Panc1 (cell line): ENCODE results near the gene NCLN. TPM values are rescaled to one million over a fixed set of nuclear protein-coding genes. Genes with fewer than 3 reads are reported as not detected.

Experiments used
- ATAC-seq: fragments of 200-7000 bp; cut with Tn5 transposase; 2 replicates; pipeline ENCODE4 v1.9.1; 2020; ENCODE audit warnings: mild to moderate bottlenecking, moderate library complexity
- BruUV-seq: library from RNA; stranded (reverse); fragments of 400-500 nt; replicated peaks from 2 replicates; lab custom pipeline; 2021; lab: Mats Ljungman, UMichigan
- CTCF ChIA-PET: fragments of 300-600 bp; sonication (Branson Sonifier 250); formaldehyde crosslinking; loops from one replicate; lab custom pipeline; 2022; ENCODE audit warnings: antibody characterized with exemption; lab: Charles Lee
- POLR2A ChIA-PET: fragments of 300-600 bp; sonication (Branson Sonifier 250); formaldehyde crosslinking; loops from one replicate; lab custom pipeline; 2022; ENCODE audit warnings: antibody characterized with exemption; lab: Charles Lee
- DNase-seq: peaks from one replicate; pipeline ENCODE4 v3.0.0-alpha.2; 2010; ENCODE audit warnings: low read depth, low spot score
- H3K27ac ChIP-seq: 2 replicates; pipeline ENCODE4 v1.5.1; 2011; ENCODE audit warnings: mild to moderate bottlenecking, low read length, inconsistent platforms
- H3K27me3 ChIP-seq: fragments of 200-500 bp; sonication (Bioruptor generic); 2 replicates; pipeline ENCODE4 v1.6.0; 2014; ENCODE audit warnings: low read length, inconsistent platforms; ENCODE audit not compliant: control insufficient read depth, insufficient read depth
- H3K36me3 ChIP-seq: fragments of 200-500 bp; sonication (Bioruptor generic); 2 replicates; pipeline ENCODE4 v1.5.1; 2014; ENCODE audit warnings: inconsistent platforms, mild to moderate bottlenecking, low read length, moderate library complexity; ENCODE audit not compliant: control insufficient read depth, insufficient read depth
- H3K4me1 ChIP-seq: 2 replicates; pipeline ENCODE4 v1.5.1; 2011; ENCODE audit warnings: inconsistent platforms, mild to moderate bottlenecking, low read length, moderate library complexity; ENCODE audit not compliant: control insufficient read depth, insufficient read depth
- H3K4me3 ChIP-seq, 2 experiments: 2 replicates each; pipeline ENCODE4 v1.5.1; 2011 to 2012; ENCODE audit warnings: low read depth in 2 of 2, low read length in 2 of 2, mild to moderate bottlenecking in 2 of 2, inconsistent platforms in 1 of 2, moderate library complexity in 1 of 2
- H3K9me3 ChIP-seq: fragments of 200-500 bp; sonication (Bioruptor generic); 2 replicates; pipeline ENCODE4 v1.5.1; 2014; ENCODE audit warnings: low read depth, mild to moderate bottlenecking, inconsistent platforms, low read length, moderate library complexity; ENCODE audit not compliant: control insufficient read depth, insufficient read depth
- POLR2AphosphoS5 ChIP-seq: IDR thresholded peaks from 2 replicates; pipeline ENCODE4 v1.6.1; 2012; ENCODE audit warnings: mild to moderate bottlenecking, low read depth, low read length, moderate library complexity
- SIN3A ChIP-seq: IDR thresholded peaks from 2 replicates; pipeline ENCODE4 v1.6.1; 2012; ENCODE audit warnings: low read depth, mild to moderate bottlenecking, low read length, moderate library complexity, borderline replicate concordance; ENCODE audit not compliant: insufficient read depth
- TCF7L2 ChIP-seq: IDR thresholded peaks from 2 replicates; pipeline ENCODE4 v1.6.1; 2011; ENCODE audit warnings: mild to moderate bottlenecking, low read depth, low read length, inconsistent platforms
- in situ Hi-C: cut with HindIII; loops from 2 replicates; pipeline ENCODE4 v1.10.0; 2016; ENCODE audit warnings: low sequenced_read_pairs, low pct_unique_long_range_greater_than_20kb
- intact Hi-C: fragments of 100-400 bp; cut with micrococcal nuclease; formaldehyde crosslinking; loops from one replicate; pipeline ENCODE4 v1.10.0; 2022; ENCODE audit not compliant: unreplicated experiment
- total RNA-seq: library from RNA; stranded (reverse); gene quantifications from one replicate; pipeline ENCODE4 v1.2.1, GENCODE V29; 2021; ENCODE audit not compliant: unreplicated experiment
- TF ChIP-seq, protein P1 (sequence below): fragments of 450-650 bp; IDR thresholded peaks from 2 replicates; pipeline ENCODE4 v1.5.1; 2017; ENCODE audit warnings: mild to moderate bottlenecking
- TF ChIP-seq, protein P2 (sequence below), 2 experiments: IDR thresholded peaks; 2 replicates each; pipeline ENCODE4 v1.6.1; 2011 to 2012; ENCODE audit warnings: low read depth in 2 of 2, control low read depth in 1 of 2, low read length in 1 of 2, mild to moderate bottlenecking in 1 of 2, moderate library complexity in 1 of 2; ENCODE audit not compliant: insufficient read depth in 1 of 2

Gene NCLN
- total RNA-seq, 1 experiment from 2014 or later: 132 TPM

DNA sequence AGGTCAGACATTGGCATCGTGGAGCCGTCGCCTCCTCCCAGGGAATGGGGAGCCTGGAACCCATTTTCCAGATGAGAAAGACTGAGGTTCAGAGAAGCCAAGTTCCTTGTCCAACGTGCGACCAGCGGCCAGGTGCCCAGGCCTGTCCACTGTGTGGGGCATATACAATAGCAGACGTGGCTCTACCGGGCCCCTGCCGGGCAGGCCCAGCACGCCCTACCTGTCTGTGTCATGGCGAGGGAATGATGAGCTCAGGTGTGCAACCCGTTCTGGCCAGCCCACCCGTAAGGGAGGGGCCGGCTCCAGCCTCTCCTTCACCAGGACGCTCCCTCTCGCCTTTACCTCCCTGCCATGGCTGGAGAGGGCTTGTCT, 49.1 kb upstream of the NCLN start:
- no TSS peak for BruUV-seq
- DNase-seq (no peak), ATAC-seq (no peak)
- Histone ChIP-seq H3K4me1 (peaks cover 4% of the 10 kb centered on the region), H3K36me3 (no peaks in the 10 kb centered on the region), H3K27me3 (no peaks in the 10 kb centered on the region), H3K4me3 (peak overlapping the region; percentile 34 to 49), H3K9me3 (no peaks in the 10 kb centered on the region), H3K27ac (no peak overlapping the region)
- POLR2A ChIA-PET: no interaction called here
- TF ChIP-seq TCF7L2 (no peak), SIN3A (no peak), POLR2AphosphoS5 (no peak)
- TF ChIP-seq, protein P1, sequence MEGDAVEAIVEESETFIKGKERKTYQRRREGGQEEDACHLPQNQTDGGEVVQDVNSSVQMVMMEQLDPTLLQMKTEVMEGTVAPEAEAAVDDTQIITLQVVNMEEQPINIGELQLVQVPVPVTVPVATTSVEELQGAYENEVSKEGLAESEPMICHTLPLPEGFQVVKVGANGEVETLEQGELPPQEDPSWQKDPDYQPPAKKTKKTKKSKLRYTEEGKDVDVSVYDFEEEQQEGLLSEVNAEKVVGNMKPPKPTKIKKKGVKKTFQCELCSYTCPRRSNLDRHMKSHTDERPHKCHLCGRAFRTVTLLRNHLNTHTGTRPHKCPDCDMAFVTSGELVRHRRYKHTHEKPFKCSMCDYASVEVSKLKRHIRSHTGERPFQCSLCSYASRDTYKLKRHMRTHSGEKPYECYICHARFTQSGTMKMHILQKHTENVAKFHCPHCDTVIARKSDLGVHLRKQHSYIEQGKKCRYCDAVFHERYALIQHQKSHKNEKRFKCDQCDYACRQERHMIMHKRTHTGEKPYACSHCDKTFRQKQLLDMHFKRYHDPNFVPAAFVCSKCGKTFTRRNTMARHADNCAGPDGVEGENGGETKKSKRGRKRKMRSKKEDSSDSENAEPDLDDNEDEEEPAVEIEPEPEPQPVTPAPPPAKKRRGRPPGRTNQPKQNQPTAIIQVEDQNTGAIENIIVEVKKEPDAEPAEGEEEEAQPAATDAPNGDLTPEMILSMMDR: no peak
- TF ChIP-seq, protein P2, sequence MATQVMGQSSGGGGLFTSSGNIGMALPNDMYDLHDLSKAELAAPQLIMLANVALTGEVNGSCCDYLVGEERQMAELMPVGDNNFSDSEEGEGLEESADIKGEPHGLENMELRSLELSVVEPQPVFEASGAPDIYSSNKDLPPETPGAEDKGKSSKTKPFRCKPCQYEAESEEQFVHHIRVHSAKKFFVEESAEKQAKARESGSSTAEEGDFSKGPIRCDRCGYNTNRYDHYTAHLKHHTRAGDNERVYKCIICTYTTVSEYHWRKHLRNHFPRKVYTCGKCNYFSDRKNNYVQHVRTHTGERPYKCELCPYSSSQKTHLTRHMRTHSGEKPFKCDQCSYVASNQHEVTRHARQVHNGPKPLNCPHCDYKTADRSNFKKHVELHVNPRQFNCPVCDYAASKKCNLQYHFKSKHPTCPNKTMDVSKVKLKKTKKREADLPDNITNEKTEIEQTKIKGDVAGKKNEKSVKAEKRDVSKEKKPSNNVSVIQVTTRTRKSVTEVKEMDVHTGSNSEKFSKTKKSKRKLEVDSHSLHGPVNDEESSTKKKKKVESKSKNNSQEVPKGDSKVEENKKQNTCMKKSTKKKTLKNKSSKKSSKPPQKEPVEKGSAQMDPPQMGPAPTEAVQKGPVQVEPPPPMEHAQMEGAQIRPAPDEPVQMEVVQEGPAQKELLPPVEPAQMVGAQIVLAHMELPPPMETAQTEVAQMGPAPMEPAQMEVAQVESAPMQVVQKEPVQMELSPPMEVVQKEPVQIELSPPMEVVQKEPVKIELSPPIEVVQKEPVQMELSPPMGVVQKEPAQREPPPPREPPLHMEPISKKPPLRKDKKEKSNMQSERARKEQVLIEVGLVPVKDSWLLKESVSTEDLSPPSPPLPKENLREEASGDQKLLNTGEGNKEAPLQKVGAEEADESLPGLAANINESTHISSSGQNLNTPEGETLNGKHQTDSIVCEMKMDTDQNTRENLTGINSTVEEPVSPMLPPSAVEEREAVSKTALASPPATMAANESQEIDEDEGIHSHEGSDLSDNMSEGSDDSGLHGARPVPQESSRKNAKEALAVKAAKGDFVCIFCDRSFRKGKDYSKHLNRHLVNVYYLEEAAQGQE (IDR thresholded peaks at IDR 0.05; ENCODE audit: insufficient read depth in 1 of 2, low read depth in 2 of 2, low read length in 1 of 2): no peak
- CTCF ChIA-PET: interaction anchor here (0.6 kb wide), 1 partner anchor 744 kb away, joined by 3 read pairs; no protein-coding TSS in a partner anchor
- in situ Hi-C loops (no loop called here), intact Hi-C loops (no loop called here)

DNA sequence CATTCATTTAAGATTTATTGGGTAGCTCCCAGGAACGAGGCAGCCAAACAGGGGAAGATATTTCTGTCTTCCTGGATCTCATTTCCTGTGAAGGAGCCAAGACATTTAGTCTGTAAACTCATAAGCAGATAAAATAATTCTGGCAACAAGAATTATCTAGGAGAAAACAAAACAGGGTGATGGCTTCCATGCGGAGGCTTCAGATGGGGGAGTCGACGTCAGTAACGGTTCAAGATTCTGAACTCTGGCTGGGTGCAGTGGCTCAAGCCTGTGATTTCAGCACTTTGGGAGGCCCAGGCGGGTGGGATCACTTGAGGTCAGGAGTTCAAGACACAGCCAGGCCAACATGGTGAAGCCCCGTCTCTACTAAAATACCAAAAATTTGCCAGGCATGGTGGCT, 48.6 kb upstream of the NCLN start:
- no TSS peak for BruUV-seq
- no peak for DNase-seq
- H3K27ac ChIP-seq: no peak overlapping the region
- TF ChIP-seq, protein P2 (IDR thresholded peaks at IDR 0.05; ENCODE audit: insufficient read depth in 1 of 2, low read depth in 2 of 2, low read length in 1 of 2): no peak
- TF ChIP-seq TCF7L2 (no peak), POLR2AphosphoS5 (no peak), SIN3A (no peak)
- TF ChIP-seq, protein P1: no peak
- CTCF ChIA-PET: interaction anchor here (0.6 kb wide), 1 partner anchor 744 kb away, joined by 3 read pairs; no protein-coding TSS in a partner anchor
- no peaks in the 10 kb centered on the region for H3K27me3 ChIP-seq
- ATAC-seq: no peak
- H3K36me3 ChIP-seq: no peaks in the 10 kb centered on the region
- intact Hi-C loops: no loop called here
- H3K4me1 ChIP-seq: peaks cover 7% of the 10 kb centered on the region
- POLR2A ChIA-PET: no interaction called here
- in situ Hi-C loops: no loop called here
- peak overlapping the region in 1 of 2 experiments; percentile 49; a peak in 2 of 4 replicates for H3K4me3 ChIP-seq
- H3K9me3 ChIP-seq: no peaks in the 10 kb centered on the region
